Fibroblast of skin of right quadriceps (primary cell): ENCODE results near the gene DUSP8.
"Not testable (repeated sequence)": the region's sequence is repeated elsewhere in the genome, so short reads cannot be mapped to it uniquely, and the experiment has no call there.

Experiments used
- DNase-seq: peaks from one replicate; pipeline ENCODE4 v3.0.0-alpha.2; 2013

The DUSP8 gene

GRCh38 chr11:1511937-1512496 lies 60.1 kb downstream of the DUSP8 start:
- DNase-seq: no peak

- no peak for DNase-seq
Observed at GRCh38 chr11:1510928-1511327, 61.1 kb downstream of the DUSP8 start.

GRCh38 chr11:1510351-1510750 lies 61.7 kb downstream of the DUSP8 start:
- DNase-seq: not testable (repeated sequence)

GRCh38 chr11:1509626-1510255 lies 62.3 kb downstream of the DUSP8 start:
- no peak for DNase-seq

- no peak for DNase-seq
Observed at GRCh38 chr11:1508986-1509385, 63.1 kb downstream of the DUSP8 start.

GRCh38 chr11:1508491-1508891 lies 63.6 kb downstream of the DUSP8 start:
- DNase-seq: no peak

GRCh38 chr11:1507381-1508140 lies 64.5 kb downstream of the DUSP8 start:
- no peak for DNase-seq

- no peak for DNase-seq
Observed at GRCh38 chr11:1506981-1507380, 65.1 kb downstream of the DUSP8 start.

- DNase-seq: no peak
Observed at GRCh38 chr11:1505480-1505879, 66.6 kb downstream of the DUSP8 start.

- no peak for DNase-seq
Observed at GRCh38 chr11:1504581-1505290, 67.3 kb downstream of the DUSP8 start.

GRCh38 chr11:1504138-1504537 lies 67.9 kb downstream of the DUSP8 start:
- DNase-seq: no peak
